Measurements from ENCODE around the gene CSRP2.

GRCh38 chr12:76847260-76847659 is 31.6 kb downstream of the CSRP2 start:
- TF ChIP-seq CTCF (IDR thresholded peaks at IDR 0.05), result no peak
- TF ChIP-seq EP300 (IDR thresholded peaks at IDR 0.05), result no peak
